GM18505 (cell line): ENCODE measurements around the gene IL18BP.

Experiments used
- ATAC-seq: cut with Tn5 transposase; IDR thresholded peaks from one replicate; pipeline ENCODE4 v1.9.1; 2021; ENCODE audit not compliant: unreplicated experiment
- POLR2A ChIP-seq: IDR thresholded peaks from 4 replicates; pipeline ENCODE4 v1.6.1; 2011; ENCODE audit warnings: borderline replicate concordance; ENCODE audit not compliant: insufficient read depth, insufficient read length; ENCODE audit errors: extremely low read depth

Gene IL18BP

DNA sequence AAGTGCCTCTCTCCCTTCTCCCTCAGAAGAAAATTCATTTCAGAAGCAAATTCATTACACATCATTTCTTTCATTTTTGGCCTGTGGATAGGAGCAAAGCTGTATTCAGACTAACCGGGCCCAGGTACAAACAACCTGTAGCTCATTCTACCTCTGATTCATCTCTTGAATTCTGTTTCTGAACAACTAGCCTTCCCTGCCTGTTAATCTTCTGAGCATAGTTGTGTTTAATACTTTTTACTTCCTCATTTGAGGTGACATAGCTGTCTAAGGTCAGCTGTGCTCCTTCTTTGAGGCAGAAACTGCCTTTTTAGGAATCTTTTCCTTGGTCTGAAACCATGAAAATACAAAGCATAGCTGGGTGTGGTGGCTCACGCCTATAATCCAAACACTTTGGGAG, 12.6 kb upstream of the IL18BP start:
- peak; percentile 64 for ATAC-seq
- TF ChIP-seq POLR2A = no peak

DNA sequence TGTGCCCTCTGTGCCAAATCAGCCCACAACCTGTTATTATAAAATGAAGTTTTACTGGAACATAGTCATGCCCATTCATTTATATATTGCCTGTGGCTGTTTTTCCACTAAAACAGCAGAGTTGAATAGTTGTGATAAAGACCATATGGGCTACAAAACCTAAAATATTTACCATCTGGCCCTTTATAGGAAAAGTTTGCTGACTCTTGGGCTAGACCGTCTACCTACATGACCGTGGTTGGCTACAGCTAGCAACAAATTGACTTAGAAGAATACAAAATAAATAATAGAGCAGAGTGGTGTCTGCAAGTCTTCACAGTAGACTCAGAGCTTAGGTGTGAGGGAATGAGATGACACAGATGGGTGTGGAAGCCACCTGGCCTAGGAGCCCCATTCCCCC, 11.2 kb upstream of the IL18BP start:
- ATAC-seq = no peak
- no peak for TF ChIP-seq POLR2A

DNA sequence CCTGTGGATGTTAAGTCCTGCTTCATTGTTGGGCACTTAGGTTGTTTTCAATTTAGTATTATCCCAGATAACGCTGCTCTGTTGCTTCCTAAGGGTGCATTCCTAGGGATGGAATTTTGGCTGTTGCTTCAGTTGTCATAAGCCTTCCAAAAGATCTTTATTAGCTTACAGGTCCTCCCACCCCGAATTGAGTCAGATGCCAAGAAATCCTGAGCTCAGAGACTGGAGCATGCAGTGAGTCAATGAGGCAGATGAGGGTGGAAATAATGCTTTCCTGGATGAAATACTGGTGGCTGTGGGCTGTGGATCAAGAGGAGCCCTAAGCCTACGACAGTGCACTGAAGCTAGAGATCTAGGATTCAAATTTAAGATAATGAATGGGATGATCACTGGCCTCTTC, 10.7 kb upstream of the IL18BP start:
- no peak for ATAC-seq
- no peak for TF ChIP-seq POLR2A

DNA sequence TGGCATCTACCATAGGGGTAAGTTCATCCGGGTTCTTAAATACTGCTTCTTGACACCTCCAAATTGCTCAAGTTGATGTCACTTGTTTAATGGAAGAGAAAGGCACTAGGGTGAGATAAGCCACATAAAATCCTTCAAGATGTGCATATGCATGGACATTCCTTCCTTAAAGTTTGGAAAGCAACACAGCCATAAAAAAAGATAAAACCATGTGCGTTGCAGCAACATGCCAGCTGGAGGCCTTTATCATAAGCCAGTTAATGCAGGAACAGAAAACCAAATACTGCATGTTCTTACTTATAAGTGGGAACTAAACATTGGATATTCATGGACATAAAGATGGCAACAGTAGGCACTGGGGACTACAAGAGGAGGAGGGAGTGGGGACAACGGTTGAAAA, 8.0 kb upstream of the IL18BP start:
- no peak for TF ChIP-seq POLR2A
- no peak for ATAC-seq

DNA sequence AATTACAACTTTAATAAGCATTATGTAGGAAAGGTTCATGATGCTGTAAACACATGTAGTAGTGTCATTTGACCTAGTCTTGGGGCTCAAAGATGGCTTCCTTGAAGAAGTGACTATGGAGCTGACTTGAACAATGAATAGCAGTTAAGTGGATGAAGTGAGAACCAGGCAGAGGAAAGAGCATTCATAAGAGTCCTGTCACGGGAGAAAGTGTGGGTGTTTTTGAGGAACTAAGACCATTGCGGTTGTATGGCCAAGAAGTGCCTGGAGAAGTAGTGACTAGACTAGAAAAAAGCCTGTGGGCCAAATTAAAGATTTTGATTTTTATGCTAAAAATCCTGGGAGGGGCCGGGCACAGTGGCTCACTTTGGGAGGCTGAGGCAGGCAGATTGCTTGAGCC, 7.2 kb upstream of the IL18BP start:
- no peak for TF ChIP-seq POLR2A
- peak; percentile 77 for ATAC-seq

DNA sequence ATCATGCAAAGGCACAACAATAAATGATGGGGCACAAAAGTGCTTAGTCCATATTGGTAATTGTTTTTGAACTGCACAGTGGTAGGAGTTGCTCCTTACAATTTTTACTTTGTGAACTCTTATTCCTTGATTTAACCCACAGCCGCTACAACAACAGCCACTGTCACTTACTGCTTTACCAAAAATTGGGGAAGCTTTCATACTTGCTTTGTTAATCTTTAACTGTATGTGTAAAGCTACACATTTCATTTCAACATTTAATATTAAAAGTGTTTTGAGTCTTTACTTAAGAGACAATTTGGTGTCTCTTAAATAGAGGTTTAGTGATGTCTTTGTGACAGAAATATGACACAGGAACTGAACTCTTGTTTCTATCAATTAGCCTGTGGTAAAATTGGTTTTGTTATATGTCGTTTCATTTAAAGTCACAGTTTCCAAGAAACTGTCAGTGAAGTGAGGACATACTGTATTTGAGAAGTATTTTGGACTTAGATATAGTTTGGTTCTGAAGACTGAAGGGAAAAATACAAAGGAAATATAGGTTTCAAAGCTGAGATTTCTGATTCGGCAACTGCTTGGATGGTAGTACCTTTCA, 6.5 kb upstream of the IL18BP start:
- ATAC-seq = no peak
- TF ChIP-seq POLR2A = no peak

DNA sequence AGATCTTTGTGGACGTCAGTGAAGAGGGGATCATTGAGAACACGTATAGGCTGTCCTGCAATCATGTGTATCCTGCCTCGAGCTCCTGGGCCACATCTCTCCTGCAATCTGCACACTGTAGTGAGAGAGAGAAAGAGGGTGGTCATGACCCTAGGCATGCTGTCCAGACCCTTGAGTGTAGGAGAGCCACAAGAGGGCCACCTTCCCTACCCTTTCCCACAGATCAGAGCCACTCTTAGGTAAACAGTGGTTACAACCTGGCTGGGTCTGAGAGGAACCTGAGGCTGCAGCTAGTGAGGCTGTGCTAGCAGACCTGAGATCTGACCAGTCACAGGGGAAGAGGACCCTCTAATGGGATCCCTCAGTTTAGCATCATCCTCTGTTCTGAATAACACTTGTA, 3.9 kb upstream of the IL18BP start:
- ATAC-seq = no peak

DNA sequence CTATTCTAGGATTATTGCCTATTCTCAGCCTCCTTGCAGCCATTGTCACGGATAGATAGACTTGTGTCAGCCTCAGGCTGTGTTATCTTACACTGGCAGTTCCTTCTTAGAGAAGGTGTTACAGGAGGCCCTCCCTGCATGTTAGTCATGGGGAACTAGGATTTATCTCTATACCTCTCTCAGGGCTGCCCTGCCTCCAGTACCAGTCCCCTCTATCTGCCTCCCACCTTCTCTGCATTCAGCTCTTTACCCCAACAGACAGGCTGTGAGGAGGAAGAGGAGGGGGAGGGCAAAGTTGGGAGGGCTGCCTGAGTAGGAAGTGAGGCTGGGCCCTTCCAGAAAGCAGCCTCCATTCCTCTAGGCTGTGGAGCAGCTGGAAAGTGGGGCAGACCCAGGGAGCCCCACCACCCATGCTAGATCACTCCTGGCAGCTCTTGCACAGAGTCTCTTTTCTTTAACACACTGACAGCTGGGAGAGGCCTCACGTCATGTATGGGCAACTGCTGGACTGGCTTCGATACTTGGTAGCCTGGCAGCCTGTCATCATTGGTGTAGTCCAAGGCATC, 2.9 kb upstream of the IL18BP start:
- ATAC-seq = no peak
- no peak for TF ChIP-seq POLR2A

More for the DNA sequence above, 3.9 kb upstream of the IL18BP start:
- TF ChIP-seq POLR2A = no peak

DNA sequence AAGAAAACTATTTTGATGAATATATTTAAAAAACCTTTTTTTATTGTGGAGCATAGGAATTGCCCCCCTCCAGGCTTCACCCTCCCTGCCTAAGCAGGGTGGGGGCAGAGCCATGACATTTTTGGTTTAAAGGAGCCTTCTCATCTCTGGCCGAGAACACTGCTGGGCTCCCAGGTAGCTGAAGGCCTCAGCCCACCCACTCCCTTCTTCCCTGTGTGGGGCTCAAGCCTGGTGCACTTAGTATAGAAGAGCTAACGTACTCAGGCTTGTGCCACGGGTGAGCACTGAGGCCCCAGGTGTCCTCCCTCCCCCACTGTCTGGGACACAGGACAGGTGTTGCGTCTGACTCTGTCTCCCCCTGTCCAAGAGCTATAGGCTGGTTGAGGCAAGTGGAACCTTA, 2.2 kb upstream of the IL18BP start:
- ATAC-seq = no peak
- TF ChIP-seq POLR2A = no peak

DNA sequence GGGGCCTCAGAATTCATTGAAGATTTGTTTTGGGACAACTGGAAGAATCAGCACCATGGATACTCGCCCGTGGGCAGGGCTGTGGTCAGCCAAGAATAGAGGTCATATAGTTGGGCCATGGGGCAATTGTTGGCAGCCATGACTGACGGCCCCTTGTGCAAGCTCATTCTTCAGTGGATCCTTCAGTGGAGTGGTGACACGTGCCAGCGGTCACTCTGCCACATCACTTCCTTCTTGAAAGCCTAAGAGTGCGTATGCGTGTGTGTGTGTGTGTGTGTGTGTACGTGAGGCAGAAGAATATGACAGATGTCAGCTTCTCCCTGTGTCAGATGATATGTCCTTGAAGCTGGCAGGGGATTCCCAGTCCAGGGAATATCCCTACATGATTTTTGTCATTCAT, 1.8 kb upstream of the IL18BP start:
- ATAC-seq = no peak
- TF ChIP-seq POLR2A = no peak

DNA sequence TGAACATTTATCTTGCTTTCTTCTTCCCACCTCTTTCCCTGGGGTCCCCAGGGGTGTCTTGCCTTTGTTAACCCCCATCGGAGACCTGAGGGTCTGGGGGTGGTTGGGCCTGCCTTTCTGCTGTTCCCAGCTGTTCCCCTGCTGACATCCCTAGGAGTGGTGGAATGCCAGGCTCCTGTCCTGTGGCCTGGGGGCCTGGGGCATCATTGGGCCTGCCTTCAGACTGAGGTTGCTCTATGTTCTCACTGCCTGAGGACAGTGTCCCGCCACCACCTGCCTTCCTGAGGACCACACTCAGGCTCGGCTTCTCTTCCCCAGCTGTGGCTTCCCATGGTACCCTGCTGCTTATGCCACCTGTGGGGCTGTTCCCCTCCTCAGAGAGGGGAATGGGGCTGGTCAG, 1.1 kb upstream of the IL18BP start:
- ATAC-seq = no peak
- TF ChIP-seq POLR2A = no peak

DNA sequence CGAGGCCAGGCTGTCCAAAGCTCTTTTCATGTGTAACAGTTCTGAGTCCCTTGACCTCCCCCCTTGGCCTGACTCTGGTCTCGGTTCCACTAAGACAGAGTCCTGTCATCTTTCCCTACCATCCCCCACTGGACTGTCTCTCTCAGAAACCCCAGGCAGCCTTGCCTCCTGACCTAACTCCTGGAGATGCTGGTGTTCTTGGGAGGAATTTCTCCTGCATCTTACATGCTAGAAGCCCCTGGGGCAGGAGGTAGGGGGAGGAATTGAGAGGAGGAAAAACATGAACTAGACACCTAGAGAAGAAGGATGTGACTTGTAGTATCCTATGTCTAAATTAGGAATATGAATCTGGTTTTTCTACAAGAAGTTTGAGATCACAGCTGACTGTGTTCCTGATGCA, 648 bp upstream of the IL18BP start:
- no peak for ATAC-seq

DNA sequence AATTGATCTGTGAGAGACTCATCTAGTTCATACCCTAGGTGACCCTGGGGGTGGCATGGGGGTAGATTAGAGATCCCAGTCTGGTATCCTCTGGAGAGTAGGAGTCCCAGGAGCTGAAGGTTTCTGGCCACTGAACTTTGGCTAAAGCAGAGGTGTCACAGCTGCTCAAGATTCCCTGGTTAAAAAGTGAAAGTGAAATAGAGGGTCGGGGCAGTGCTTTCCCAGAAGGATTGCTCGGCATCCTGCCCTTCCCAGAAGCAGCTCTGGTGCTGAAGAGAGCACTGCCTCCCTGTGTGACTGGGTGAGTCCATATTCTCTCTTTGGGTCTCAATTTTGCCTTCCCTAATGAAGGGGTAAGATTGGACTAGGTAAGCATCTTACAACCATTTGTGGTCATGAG, 653 bp downstream of the IL18BP start:
- no peak for ATAC-seq
- TF ChIP-seq POLR2A = no peak

More for the DNA sequence above, 648 bp upstream of the IL18BP start:
- no peak for TF ChIP-seq POLR2A

DNA sequence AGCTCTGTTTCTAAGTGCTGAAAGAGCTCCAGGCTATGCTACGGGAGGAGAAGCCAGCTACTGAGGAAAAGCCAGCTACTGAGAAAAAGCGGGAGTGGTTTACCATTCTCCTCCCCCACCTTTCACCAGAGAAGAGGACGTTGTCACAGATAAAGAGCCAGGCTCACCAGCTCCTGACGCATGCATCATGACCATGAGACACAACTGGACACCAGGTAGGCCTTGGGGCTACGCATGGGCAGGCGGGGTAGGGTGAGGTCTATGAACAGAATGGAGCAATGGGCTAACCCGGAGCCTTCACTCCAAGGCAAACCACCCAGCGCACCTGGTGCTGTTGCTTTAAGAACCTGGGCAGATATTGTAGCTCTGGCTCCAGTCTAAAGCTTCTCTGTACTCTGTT, 1.1 kb downstream of the IL18BP start:
- ATAC-seq = no peak
- no peak for TF ChIP-seq POLR2A

DNA sequence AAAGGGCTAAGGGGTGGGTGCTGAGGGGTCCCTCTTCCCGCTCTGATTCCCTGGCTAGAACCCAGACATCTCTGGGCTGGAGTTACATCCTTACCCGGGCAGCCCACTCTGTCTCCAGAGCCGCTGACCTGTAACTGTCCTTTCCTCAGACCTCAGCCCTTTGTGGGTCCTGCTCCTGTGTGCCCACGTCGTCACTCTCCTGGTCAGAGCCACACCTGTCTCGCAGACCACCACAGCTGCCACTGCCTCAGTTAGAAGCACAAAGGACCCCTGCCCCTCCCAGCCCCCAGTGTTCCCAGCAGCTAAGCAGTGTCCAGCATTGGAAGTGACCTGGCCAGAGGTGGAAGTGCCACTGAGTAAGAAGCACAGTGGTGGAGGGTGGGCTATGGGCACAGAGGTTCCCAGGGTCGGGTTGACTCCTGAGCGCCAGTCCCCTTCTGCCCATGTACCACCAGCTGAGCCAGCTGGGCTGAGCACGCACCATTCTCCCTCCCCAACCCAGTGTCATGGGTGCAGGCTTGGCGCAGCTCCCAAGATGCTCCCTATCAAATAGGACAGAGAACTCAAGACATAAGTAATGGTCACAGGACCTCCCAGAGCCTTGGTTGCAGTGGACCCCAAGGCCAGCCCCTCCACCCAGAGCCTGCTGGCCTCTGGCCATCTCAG, 1.6 kb downstream of the IL18BP start:
- ATAC-seq = no peak
- peak; percentile 29 for TF ChIP-seq POLR2A

DNA sequence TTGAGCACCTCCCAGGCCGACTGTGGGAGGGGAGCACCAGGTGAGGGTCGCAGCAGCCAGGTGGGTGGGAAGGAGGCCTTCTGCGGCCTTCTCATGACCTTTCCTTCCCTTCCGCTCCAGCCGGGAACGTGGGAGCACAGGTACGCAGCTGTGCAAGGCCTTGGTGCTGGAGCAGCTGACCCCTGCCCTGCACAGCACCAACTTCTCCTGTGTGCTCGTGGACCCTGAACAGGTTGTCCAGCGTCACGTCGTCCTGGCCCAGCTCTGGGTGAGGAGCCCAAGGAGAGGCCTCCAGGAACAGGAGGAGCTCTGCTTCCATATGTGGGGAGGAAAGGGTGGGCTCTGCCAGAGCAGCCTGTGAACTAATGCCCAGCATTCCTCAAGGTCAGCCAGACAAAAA, 2.6 kb downstream of the IL18BP start:
- no peak for ATAC-seq
- no peak for TF ChIP-seq POLR2A
